K562 (cell line): ENCODE results near the gene SAMM50. TPM values are rescaled to one million over a fixed set of nuclear protein-coding genes. Genes with fewer than 3 reads are reported as not detected.

Experiments used
- ADNP ChIP-seq: fragments of 200-800 bp; sonication (Bioruptor generic); IDR thresholded peaks from 2 replicates; pipeline ENCODE4 v1.6.1; 2016; ENCODE audit warnings: missing genetic modification characterization, missing compliant biosample characterization
- BACH1 ChIP-seq: fragments of 200-800 bp; sonication (Bioruptor generic); IDR thresholded peaks from 2 replicates; pipeline ENCODE4 v1.6.1; 2016; ENCODE audit warnings: missing genetic modification characterization, missing compliant biosample characterization
- BRCA1 ChIP-seq, 2 experiments: fragments of 450-650 bp in 1 of 2; sonication (generic) in 1 of 2; formaldehyde crosslinking in 1 of 2; IDR thresholded peaks; 2 replicates each; pipeline versions ENCODE4 v1.5.0 to v1.6.1; 2017 to 2020; ENCODE audit warnings: mild to moderate bottlenecking in 1 of 2, missing genetic modification reagents in 1 of 2
- CHCHD3 ChIP-seq: fragments of 250-450 bp; sonication (Bioruptor Pico); IDR thresholded peaks from 2 replicates; pipeline ENCODE4 v2.1.2; 2022; ENCODE audit warnings: mild to moderate bottlenecking
- CREM ChIP-seq: IDR thresholded peaks from 2 replicates; pipeline ENCODE4 v1.6.1; 2014; ENCODE audit warnings: antibody characterized with exemption, low read depth
- HOMEZ ChIP-seq: fragments of 250-450 bp; sonication (Bioruptor Pico); IDR thresholded peaks from 2 replicates; pipeline ENCODE4 v1.4.0; 2020; ENCODE audit warnings: mild to moderate bottlenecking, moderate library complexity
- HSF4 ChIP-seq: fragments of 250-450 bp; sonication (Bioruptor Pico); IDR thresholded peaks from 2 replicates; pipeline ENCODE4 v2.1.2; 2022; ENCODE audit warnings: mild to moderate bottlenecking, moderate library complexity, borderline replicate concordance
- MCM5 ChIP-seq: fragments of 450-650 bp; IDR thresholded peaks from 2 replicates; pipeline ENCODE4 v1.6.1; 2016; ENCODE audit warnings: low read depth
- MTA3 ChIP-seq: fragments of 450-650 bp; formaldehyde crosslinking; IDR thresholded peaks from 2 replicates; pipeline ENCODE4 v1.6.1; 2017; ENCODE audit warnings: mild to moderate bottlenecking, borderline replicate concordance
- NRF1 ChIP-seq, 2 experiments: fragments of 450-650 bp; IDR thresholded peaks in 1 of 2; conservative IDR thresholded peaks in 1 of 2; 2 replicates each; pipeline ENCODE4 v1.6.1; 2014; ENCODE audit warnings: mild to moderate bottlenecking in 2 of 2
- SRSF7 ChIP-seq: fragments of 200-400 bp; formaldehyde crosslinking; optimal IDR thresholded peaks from 2 replicates; pipeline ENCODE3; 2017; ENCODE audit warnings: mild to moderate bottlenecking, low read depth, low read length
- TBL1XR1 ChIP-seq, 2 experiments: IDR thresholded peaks; 2 replicates each; pipeline ENCODE4 v1.6.1; 2012; ENCODE audit warnings: improper control_type of control experiment in 2 of 2, low read length in 2 of 2, mild to moderate bottlenecking in 1 of 2
- ZBED1 ChIP-seq: IDR thresholded peaks from 2 replicates; pipeline ENCODE4 v1.6.1; 2014
- ZNF311 ChIP-seq: fragments of 250-450 bp; sonication (Bioruptor Pico); IDR thresholded peaks from 2 replicates; pipeline ENCODE4 v1.4.0; 2020; ENCODE audit warnings: mild to moderate bottlenecking, moderate library complexity
- ZNF717 ChIP-seq: fragments of 250-450 bp; sonication (Bioruptor Pico); IDR thresholded peaks from 2 replicates; pipeline ENCODE4 v1.5.0; 2021
- ZNF76 ChIP-seq: fragments of 250-450 bp; sonication (Bioruptor Pico); IDR thresholded peaks from 2 replicates; pipeline ENCODE4 v1.4.0; 2020; ENCODE audit warnings: mild to moderate bottlenecking, moderate library complexity, borderline replicate concordance
- polyA plus RNA-seq, 8 experiments: library from polyadenylated mRNA; depleted of rRNA in 4 of 8; stranded (reverse) in 5 of 8; unstranded in 3 of 8; fragments of >200 nt; fragmentation: Nextera tagmentation in 2 of 8; fragmentation: Illumina TruSeq in 1 of 8; extraction: Ambion mirVana in 2 of 8; extraction: Trizol in 1 of 8; gene quantifications; 2 replicates each; pipeline versions ENCODE4 v1.2.1 to v1.2.3, GENCODE V29; 2011 to 2014; ENCODE audit warnings: inconsistent platforms in 1 of 8, missing spikeins in 1 of 8
- total RNA-seq, 7 experiments: library from RNA; depleted of rRNA in 6 of 7; stranded (reverse); fragments of >200 nt in 6 of 7; fragmentation: Illumina TruSeq in 2 of 7; extraction: Trizol in 2 of 7; gene quantifications; 2 replicates each; pipeline versions ENCODE4 v1.2.1 to v1.2.3, GENCODE V29; 2011 to 2021; ENCODE audit warnings: low replicate concordance in 1 of 7
- TF ChIP-seq, protein P1 (sequence below), 2 experiments: IDR thresholded peaks; 2 replicates each; pipeline ENCODE4 v1.6.1; 2012; ENCODE audit warnings: improper control_type of control experiment in 2 of 2, low read depth in 2 of 2, low read length in 2 of 2, borderline replicate concordance in 1 of 2
- TF ChIP-seq, protein P2 (sequence below): fragments of 450-650 bp; formaldehyde crosslinking; IDR thresholded peaks from 2 replicates; pipeline ENCODE4 v1.4.0; 2020; ENCODE audit warnings: mild to moderate bottlenecking, moderate library complexity
- TF ChIP-seq, protein P3 (sequence below): sonication (generic); formaldehyde crosslinking; IDR thresholded peaks from 2 replicates; pipeline ENCODE4 v1.8.1; 2023; ENCODE audit warnings: mild to moderate bottlenecking, missing genetic modification reagents
- TF ChIP-seq, protein P4 (sequence below): IDR thresholded peaks from 2 replicates; pipeline ENCODE4 v1.6.1; 2012; ENCODE audit warnings: low read depth, low read length, improper control_type of control experiment, borderline replicate concordance

The SAMM50 gene
- total and polyA plus RNA-seq, 9 of the 15 experiments (the other 6 are each of a cell fraction or from before 2014, with no cell fraction given) = 14.6 to 49.3 (median 38.1) TPM

- TF ChIP-seq HSF4 (CRISPR knock-in tag) = no peak
- TF ChIP-seq BRCA1 (IDR thresholded peaks at IDR 0.05) = no peak
- TF ChIP-seq BRCA1 (CRISPR knock-in tag; IDR thresholded peaks at IDR 0.05) = no peak
- no peak for TF ChIP-seq TBL1XR1 (IDR thresholded peaks at IDR 0.05; ENCODE audit: low read length in 2 of 2)
- TF ChIP-seq, protein P1, sequence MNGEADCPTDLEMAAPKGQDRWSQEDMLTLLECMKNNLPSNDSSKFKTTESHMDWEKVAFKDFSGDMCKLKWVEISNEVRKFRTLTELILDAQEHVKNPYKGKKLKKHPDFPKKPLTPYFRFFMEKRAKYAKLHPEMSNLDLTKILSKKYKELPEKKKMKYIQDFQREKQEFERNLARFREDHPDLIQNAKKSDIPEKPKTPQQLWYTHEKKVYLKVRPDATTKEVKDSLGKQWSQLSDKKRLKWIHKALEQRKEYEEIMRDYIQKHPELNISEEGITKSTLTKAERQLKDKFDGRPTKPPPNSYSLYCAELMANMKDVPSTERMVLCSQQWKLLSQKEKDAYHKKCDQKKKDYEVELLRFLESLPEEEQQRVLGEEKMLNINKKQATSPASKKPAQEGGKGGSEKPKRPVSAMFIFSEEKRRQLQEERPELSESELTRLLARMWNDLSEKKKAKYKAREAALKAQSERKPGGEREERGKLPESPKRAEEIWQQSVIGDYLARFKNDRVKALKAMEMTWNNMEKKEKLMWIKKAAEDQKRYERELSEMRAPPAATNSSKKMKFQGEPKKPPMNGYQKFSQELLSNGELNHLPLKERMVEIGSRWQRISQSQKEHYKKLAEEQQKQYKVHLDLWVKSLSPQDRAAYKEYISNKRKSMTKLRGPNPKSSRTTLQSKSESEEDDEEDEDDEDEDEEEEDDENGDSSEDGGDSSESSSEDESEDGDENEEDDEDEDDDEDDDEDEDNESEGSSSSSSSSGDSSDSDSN (IDR thresholded peaks at IDR 0.05; ENCODE audit: borderline replicate concordance in 1 of 2, low read depth in 2 of 2, low read length in 2 of 2) = no peak
- no peak for TF ChIP-seq ADNP (tag)
- TF ChIP-seq SRSF7 = no peak
- no peak for TF ChIP-seq ZNF311 (CRISPR knock-in tag)
- peak; percentile 91 to 92 for TF ChIP-seq NRF1 (conservative IDR thresholded peaks at IDR 0.05 in 1 of 2, IDR thresholded peaks at IDR 0.05 in 1 of 2)
- TF ChIP-seq, protein P2, sequence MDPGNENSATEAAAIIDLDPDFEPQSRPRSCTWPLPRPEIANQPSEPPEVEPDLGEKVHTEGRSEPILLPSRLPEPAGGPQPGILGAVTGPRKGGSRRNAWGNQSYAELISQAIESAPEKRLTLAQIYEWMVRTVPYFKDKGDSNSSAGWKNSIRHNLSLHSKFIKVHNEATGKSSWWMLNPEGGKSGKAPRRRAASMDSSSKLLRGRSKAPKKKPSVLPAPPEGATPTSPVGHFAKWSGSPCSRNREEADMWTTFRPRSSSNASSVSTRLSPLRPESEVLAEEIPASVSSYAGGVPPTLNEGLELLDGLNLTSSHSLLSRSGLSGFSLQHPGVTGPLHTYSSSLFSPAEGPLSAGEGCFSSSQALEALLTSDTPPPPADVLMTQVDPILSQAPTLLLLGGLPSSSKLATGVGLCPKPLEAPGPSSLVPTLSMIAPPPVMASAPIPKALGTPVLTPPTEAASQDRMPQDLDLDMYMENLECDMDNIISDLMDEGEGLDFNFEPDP (CRISPR knock-in tag) = no peak
- TF ChIP-seq, protein P3, sequence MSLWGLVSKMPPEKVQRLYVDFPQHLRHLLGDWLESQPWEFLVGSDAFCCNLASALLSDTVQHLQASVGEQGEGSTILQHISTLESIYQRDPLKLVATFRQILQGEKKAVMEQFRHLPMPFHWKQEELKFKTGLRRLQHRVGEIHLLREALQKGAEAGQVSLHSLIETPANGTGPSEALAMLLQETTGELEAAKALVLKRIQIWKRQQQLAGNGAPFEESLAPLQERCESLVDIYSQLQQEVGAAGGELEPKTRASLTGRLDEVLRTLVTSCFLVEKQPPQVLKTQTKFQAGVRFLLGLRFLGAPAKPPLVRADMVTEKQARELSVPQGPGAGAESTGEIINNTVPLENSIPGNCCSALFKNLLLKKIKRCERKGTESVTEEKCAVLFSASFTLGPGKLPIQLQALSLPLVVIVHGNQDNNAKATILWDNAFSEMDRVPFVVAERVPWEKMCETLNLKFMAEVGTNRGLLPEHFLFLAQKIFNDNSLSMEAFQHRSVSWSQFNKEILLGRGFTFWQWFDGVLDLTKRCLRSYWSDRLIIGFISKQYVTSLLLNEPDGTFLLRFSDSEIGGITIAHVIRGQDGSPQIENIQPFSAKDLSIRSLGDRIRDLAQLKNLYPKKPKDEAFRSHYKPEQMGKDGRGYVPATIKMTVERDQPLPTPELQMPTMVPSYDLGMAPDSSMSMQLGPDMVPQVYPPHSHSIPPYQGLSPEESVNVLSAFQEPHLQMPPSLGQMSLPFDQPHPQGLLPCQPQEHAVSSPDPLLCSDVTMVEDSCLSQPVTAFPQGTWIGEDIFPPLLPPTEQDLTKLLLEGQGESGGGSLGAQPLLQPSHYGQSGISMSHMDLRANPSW = no peak
- TF ChIP-seq, protein P4, sequence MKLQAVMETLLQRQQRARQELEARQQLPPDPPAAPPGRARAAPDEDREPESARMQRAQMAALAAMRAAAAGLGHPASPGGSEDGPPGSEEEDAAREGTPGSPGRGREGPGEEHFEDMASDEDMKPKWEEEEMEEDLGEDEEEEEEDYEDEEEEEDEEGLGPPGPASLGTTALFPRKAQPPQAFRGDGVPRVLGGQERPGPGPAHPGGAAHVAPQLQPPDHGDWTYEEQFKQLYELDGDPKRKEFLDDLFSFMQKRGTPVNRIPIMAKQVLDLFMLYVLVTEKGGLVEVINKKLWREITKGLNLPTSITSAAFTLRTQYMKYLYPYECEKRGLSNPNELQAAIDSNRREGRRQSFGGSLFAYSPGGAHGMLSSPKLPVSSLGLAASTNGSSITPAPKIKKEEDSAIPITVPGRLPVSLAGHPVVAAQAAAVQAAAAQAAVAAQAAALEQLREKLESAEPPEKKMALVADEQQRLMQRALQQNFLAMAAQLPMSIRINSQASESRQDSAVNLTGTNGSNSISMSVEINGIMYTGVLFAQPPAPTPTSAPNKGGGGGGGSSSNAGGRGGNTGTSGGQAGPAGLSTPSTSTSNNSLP = no peak
- peak; percentile 85 for TF ChIP-seq BACH1 (tag)
- TF ChIP-seq CHCHD3 (CRISPR knock-in tag) = no peak
- TF ChIP-seq ZNF717 (CRISPR knock-in tag) = no peak
- TF ChIP-seq ZBED1 = no peak
- TF ChIP-seq CREM = 0 out of 2 replicates have a peak, but pooled peaks have one; percentile 16
- TF ChIP-seq MCM5 = no peak
- no peak for TF ChIP-seq HOMEZ (CRISPR knock-in tag)
- no peak for TF ChIP-seq ZNF76
- TF ChIP-seq MTA3 = no peak
Observed at GRCh38 chr22:43985532-43985931, 30.3 kb downstream of the SAMM50 start (continued).
